H1 (cell line): ENCODE data around the gene FBH1. TPM values are rescaled to one million over a fixed set of nuclear protein-coding genes. Genes with fewer than 3 reads are reported as not detected.
"Not testable (repeated sequence)": the region's sequence is repeated elsewhere in the genome, so short reads cannot be mapped to it uniquely, and the experiment has no call there.

Experiments used
- CTCF ChIA-PET: fragments of 300-600 bp; sonication (Branson Sonifier 250); formaldehyde crosslinking; loops from one replicate; lab custom pipeline; 2021; ENCODE audit not compliant: partially characterized antibody; lab: Charles Lee
- POLR2A ChIA-PET: fragments of 300-600 bp; sonication (Branson Sonifier 250); formaldehyde crosslinking; loops from one replicate; lab custom pipeline; 2021; ENCODE audit warnings: inconsistent platforms; ENCODE audit not compliant: partially characterized antibody; lab: Charles Lee
- DNase-seq, 2 experiments: peaks; one replicate each; pipeline versions ENCODE4 v3.0.0 to v3.0.0-alpha.2; 2010 to 2022; ENCODE audit warnings: low spot score in 2 of 2, low read depth in 1 of 2, mixed read lengths in 1 of 2
- FAIRE-seq: peaks from 2 replicates; lab custom pipeline; 2011; peaks lifted over from hg19 to GRCh38; lab: Jason Lieb, UNC
- H2AFZ ChIP-seq: 2 replicates; pipeline ENCODE4 v1.8.1; 2012; ENCODE audit warnings: low read length, inconsistent platforms
- H2AK5ac ChIP-seq: 2 replicates; pipeline ENCODE4 v1.6.1; 2013; ENCODE audit warnings: low read depth, low read length
- H2BK120ac ChIP-seq: replicated peaks from 2 replicates; pipeline ENCODE3; 2013; ENCODE audit warnings: low read depth, low read length, inconsistent platforms
- H2BK12ac ChIP-seq: 2 replicates; pipeline ENCODE4 v1.6.1; 2013; ENCODE audit warnings: low read depth, low read length
- H2BK15ac ChIP-seq: 2 replicates; pipeline ENCODE4 v1.6.1; 2013; ENCODE audit warnings: low read length
- H2BK20ac ChIP-seq: 2 replicates; pipeline ENCODE4 v1.6.1; 2013; ENCODE audit warnings: low read length
- H2BK5ac ChIP-seq: 2 replicates; pipeline ENCODE4 v1.6.1; 2013; ENCODE audit warnings: low read depth, low read length
- H3K14ac ChIP-seq: 2 replicates; pipeline ENCODE4 v1.6.1; 2013; ENCODE audit warnings: inconsistent platforms; ENCODE audit not compliant: insufficient read length
- H3K18ac ChIP-seq: 2 replicates; pipeline ENCODE4 v1.6.1; 2013; ENCODE audit warnings: low read length; ENCODE audit errors: extremely low read depth
- H3K23ac ChIP-seq: 2 replicates; pipeline ENCODE4 v1.6.1; 2013; ENCODE audit warnings: inconsistent platforms; ENCODE audit not compliant: insufficient read length
- H3K23me2 ChIP-seq: 2 replicates; pipeline ENCODE4 v1.6.1; 2013; ENCODE audit warnings: low read depth, low read length
- H3K27ac ChIP-seq: 2 replicates; pipeline ENCODE4 v1.6.1; 2011; ENCODE audit warnings: low read depth, low read length, inconsistent platforms
- H3K27me3 ChIP-seq, 4 experiments: replicated peaks in 1 of 4; 1 replicate in 1 of 4; 2 replicates in 3 of 4; pipeline versions ENCODE4 v1.6.1 to v1.8.1; 2011 to 2013; ENCODE audit warnings: low read length in 3 of 4, mild to moderate bottlenecking in 3 of 4, inconsistent platforms in 2 of 4, mixed read lengths in 2 of 4, moderate library complexity in 1 of 4; ENCODE audit not compliant: control insufficient read depth in 3 of 4, insufficient read depth in 3 of 4; ENCODE audit errors: extremely low read depth in 1 of 4
- H3K36me3 ChIP-seq, 4 experiments: 2 replicates each; pipeline versions ENCODE4 v1.6.1 to v1.8.1; 2011 to 2013; ENCODE audit warnings: mild to moderate bottlenecking in 4 of 4, low read length in 3 of 4, moderate library complexity in 2 of 4, control low read depth in 1 of 4, inconsistent platforms in 1 of 4; ENCODE audit not compliant: insufficient read depth in 4 of 4, control insufficient read depth in 2 of 4
- H3K4ac ChIP-seq: replicated peaks from 2 replicates; pipeline ENCODE3; 2013; ENCODE audit warnings: low read length, low read depth, mixed read lengths, inconsistent platforms; ENCODE audit not compliant: insufficient read length
- H3K4me1 ChIP-seq, 4 experiments: replicated peaks in 1 of 4; 1 replicate in 1 of 4; 2 replicates in 3 of 4; pipeline versions ENCODE4 v1.6.1 to v1.8.1; 2011 to 2013; ENCODE audit warnings: low read length in 3 of 4, inconsistent platforms in 2 of 4, mixed read lengths in 1 of 4; ENCODE audit not compliant: insufficient read depth in 4 of 4, control insufficient read depth in 3 of 4
- H3K4me2 ChIP-seq, 2 experiments: 2 replicates each; pipeline versions ENCODE4 v1.6.1 to v1.8.1; 2011 to 2013; ENCODE audit warnings: low read depth in 2 of 2, low read length in 2 of 2, control low read depth in 1 of 2, inconsistent platforms in 1 of 2, mild to moderate bottlenecking in 1 of 2; ENCODE audit not compliant: insufficient read depth in 1 of 2
- H3K4me3 ChIP-seq, 4 experiments: fragments of 200-600, 300-600 bp in 1 of 4; sonication (generic), shearing (Covaris generic), sonication (Bioruptor Twin) in 1 of 4; 2 replicates each; pipeline versions ENCODE4 v1.5.1 to v1.8.1; 2011 to 2016; ENCODE audit warnings: low read length in 4 of 4, low read depth in 3 of 4, control low read depth in 2 of 4, inconsistent platforms in 2 of 4, mild to moderate bottlenecking in 2 of 4, mixed read lengths in 1 of 4, moderate library complexity in 1 of 4; ENCODE audit not compliant: insufficient read depth in 2 of 4; ENCODE audit errors: extremely low read depth in 1 of 4
- H3K56ac ChIP-seq: replicated peaks from 2 replicates; pipeline ENCODE3; 2013; ENCODE audit warnings: low read depth, mild to moderate bottlenecking, mixed read lengths, low read length, inconsistent platforms; ENCODE audit not compliant: insufficient read length
- H3K79me1 ChIP-seq: 2 replicates; pipeline ENCODE4 v1.6.1; 2013; ENCODE audit warnings: low read depth, low read length, control low read depth
- H3K79me2 ChIP-seq, 2 experiments: 2 replicates each; pipeline versions ENCODE4 v1.6.1 to v1.8.1; 2012 to 2013; ENCODE audit warnings: low read length in 2 of 2, mild to moderate bottlenecking in 2 of 2, inconsistent platforms in 1 of 2; ENCODE audit not compliant: insufficient read depth in 2 of 2, control insufficient read depth in 1 of 2
- H3K9ac ChIP-seq, 4 experiments: replicated peaks in 1 of 4; 1 replicate in 1 of 4; 2 replicates in 3 of 4; pipeline versions ENCODE4 v1.6.1 to v1.8.1; 2011 to 2013; ENCODE audit warnings: low read depth in 3 of 4, low read length in 3 of 4, control low read depth in 2 of 4, mild to moderate bottlenecking in 2 of 4, moderate library complexity in 2 of 4, inconsistent platforms in 1 of 4; ENCODE audit errors: extremely low read depth in 1 of 4
- H3K9me3 ChIP-seq, 2 experiments: 2 replicates each; pipeline versions ENCODE4 v1.6.1 to v1.8.1; 2012 to 2013; ENCODE audit warnings: mild to moderate bottlenecking in 2 of 2, moderate library complexity in 2 of 2, control low read depth in 1 of 2, inconsistent platforms in 1 of 2, low read depth in 1 of 2, low read length in 1 of 2, mixed read lengths in 1 of 2; ENCODE audit not compliant: insufficient read depth in 2 of 2
- H4K20me1 ChIP-seq, 2 experiments: replicated peaks in 1 of 2; 2 replicates each; pipeline versions ENCODE3 to v1.8.1; 2011 to 2013; ENCODE audit warnings: inconsistent platforms in 2 of 2, low read length in 2 of 2, mild to moderate bottlenecking in 1 of 2; ENCODE audit not compliant: insufficient read depth in 2 of 2, control insufficient read depth in 1 of 2
- H4K5ac ChIP-seq: 2 replicates; pipeline ENCODE4 v1.6.1; 2013; ENCODE audit warnings: low read length, low read depth, mixed read lengths, inconsistent platforms; ENCODE audit not compliant: insufficient read length
- H4K8ac ChIP-seq: 2 replicates; pipeline ENCODE4 v1.8.0; 2013; ENCODE audit warnings: mild to moderate bottlenecking, moderate library complexity, low read length, inconsistent platforms; ENCODE audit not compliant: insufficient read depth; ENCODE audit errors: extremely low read depth
- H4K91ac ChIP-seq: replicated peaks from 2 replicates; pipeline ENCODE3; 2013; ENCODE audit warnings: low read length, mixed read lengths, inconsistent platforms; ENCODE audit not compliant: insufficient read length
- RFX5 ChIP-seq: IDR thresholded peaks from 2 replicates; pipeline ENCODE4 v1.6.1; 2011; ENCODE audit warnings: low read depth, low read length, improper control_type of control experiment, borderline replicate concordance
- whole genome bisulfite sequencing, 2 experiments: shearing (Covaris generic) in 1 of 2; methylation state at CpG; one replicate each; pipeline versions ENCODE4 v1.1.6 to v1.1.7; 2013 to 2015; ENCODE audit warnings: low lambda C conversion rate in 2 of 2, mixed read lengths in 2 of 2, inconsistent platforms in 1 of 2, low coverage in 1 of 2, missing lambda C conversion rate in 1 of 2; ENCODE audit not compliant: insufficient replicate concordance in 2 of 2, insufficient coverage in 1 of 2, insufficient read length in 1 of 2; ENCODE audit errors: extremely low coverage in 1 of 2, missing lambda C conversion rate in 1 of 2; 5-methylcytosine and 5-hydroxymethylcytosine counted together
- polyA plus RNA-seq, 7 experiments: library from polyadenylated mRNA; depleted of rRNA in 3 of 7; stranded (reverse) in 5 of 7; unstranded in 2 of 7; fragments of >200 nt in 5 of 7; fragments of 200-250 nt in 2 of 7; gene quantifications; 1 replicate in 5 of 7; 2 replicates in 1 of 7; 4 replicates in 1 of 7; pipeline versions ENCODE4 v1.2.1 to v1.2.3, GENCODE V29; 2011 to 2013; ENCODE audit warnings: missing spikeins in 2 of 7, mixed read lengths in 2 of 7
- total RNA-seq: library from RNA; stranded (reverse); fragmentation: NEBNext Ultra II Directional; extraction: Animal tissue kit (Norgen Biotek cat#: 25700); gene quantifications from 2 replicates; pipeline ENCODE4 v1.2.1, GENCODE V29; 2021
- TF ChIP-seq, protein P1 (sequence below), 3 experiments: IDR thresholded peaks; 1 replicate in 2 of 3; 2 replicates in 1 of 3; pipeline versions ENCODE4 v1.5.1 to v1.6.1; 2011; ENCODE audit warnings: low read length in 3 of 3, mild to moderate bottlenecking in 3 of 3, inconsistent platforms in 2 of 3, low read depth in 1 of 3, moderate library complexity in 1 of 3; ENCODE audit not compliant: insufficient read depth in 1 of 3; ENCODE audit errors: control extremely low read depth in 1 of 3
- TF ChIP-seq, protein P2 (sequence below): IDR thresholded peaks from 2 replicates; pipeline ENCODE4 v1.6.1; 2011; ENCODE audit warnings: low read length, improper control_type of control experiment

Gene FBH1
- total and polyA plus RNA-seq, 2 of the 8 experiments (the other 6 are each of a cell fraction or from before 2014, with no cell fraction given): 31.1 to 51.8 TPM

DNA sequence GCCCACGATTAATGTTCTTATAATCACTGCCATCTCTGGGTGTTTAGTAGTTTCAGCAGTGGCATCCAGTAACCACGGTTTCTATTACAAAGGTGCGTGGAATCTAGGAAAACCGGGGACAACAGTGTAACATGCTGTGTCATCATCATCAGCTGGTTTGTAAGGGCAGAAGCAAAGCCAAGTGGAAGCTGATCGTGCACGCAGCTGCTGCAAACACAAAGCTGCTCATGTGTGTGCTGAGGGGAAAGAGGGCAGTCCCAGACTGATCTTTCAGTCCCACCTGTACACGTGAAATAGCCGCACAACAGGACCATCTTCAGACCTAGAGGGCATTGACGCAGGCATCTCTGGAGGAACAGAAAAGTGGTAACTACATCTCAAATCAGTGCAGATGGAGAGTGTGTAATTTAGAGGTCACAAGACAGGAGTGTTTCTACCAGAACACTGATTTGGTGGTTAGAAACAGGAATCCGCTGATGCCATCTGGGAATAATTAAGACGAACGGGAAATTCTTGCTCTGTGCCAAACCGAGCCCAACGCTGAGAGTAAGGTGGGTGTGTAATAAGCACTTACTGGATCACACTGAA, 13.8 kb upstream of the FBH1 start (continued):
- TF ChIP-seq, protein P1, sequence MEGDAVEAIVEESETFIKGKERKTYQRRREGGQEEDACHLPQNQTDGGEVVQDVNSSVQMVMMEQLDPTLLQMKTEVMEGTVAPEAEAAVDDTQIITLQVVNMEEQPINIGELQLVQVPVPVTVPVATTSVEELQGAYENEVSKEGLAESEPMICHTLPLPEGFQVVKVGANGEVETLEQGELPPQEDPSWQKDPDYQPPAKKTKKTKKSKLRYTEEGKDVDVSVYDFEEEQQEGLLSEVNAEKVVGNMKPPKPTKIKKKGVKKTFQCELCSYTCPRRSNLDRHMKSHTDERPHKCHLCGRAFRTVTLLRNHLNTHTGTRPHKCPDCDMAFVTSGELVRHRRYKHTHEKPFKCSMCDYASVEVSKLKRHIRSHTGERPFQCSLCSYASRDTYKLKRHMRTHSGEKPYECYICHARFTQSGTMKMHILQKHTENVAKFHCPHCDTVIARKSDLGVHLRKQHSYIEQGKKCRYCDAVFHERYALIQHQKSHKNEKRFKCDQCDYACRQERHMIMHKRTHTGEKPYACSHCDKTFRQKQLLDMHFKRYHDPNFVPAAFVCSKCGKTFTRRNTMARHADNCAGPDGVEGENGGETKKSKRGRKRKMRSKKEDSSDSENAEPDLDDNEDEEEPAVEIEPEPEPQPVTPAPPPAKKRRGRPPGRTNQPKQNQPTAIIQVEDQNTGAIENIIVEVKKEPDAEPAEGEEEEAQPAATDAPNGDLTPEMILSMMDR (IDR thresholded peaks at IDR 0.05; ENCODE audit: control extremely low read depth in 1 of 3, insufficient read depth in 1 of 3, low read depth in 1 of 3, low read length in 3 of 3): no peak
- TF ChIP-seq, protein P2, sequence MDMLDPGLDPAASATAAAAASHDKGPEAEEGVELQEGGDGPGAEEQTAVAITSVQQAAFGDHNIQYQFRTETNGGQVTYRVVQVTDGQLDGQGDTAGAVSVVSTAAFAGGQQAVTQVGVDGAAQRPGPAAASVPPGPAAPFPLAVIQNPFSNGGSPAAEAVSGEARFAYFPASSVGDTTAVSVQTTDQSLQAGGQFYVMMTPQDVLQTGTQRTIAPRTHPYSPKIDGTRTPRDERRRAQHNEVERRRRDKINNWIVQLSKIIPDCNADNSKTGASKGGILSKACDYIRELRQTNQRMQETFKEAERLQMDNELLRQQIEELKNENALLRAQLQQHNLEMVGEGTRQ: no peak
- no peak for TF ChIP-seq RFX5

DNA sequence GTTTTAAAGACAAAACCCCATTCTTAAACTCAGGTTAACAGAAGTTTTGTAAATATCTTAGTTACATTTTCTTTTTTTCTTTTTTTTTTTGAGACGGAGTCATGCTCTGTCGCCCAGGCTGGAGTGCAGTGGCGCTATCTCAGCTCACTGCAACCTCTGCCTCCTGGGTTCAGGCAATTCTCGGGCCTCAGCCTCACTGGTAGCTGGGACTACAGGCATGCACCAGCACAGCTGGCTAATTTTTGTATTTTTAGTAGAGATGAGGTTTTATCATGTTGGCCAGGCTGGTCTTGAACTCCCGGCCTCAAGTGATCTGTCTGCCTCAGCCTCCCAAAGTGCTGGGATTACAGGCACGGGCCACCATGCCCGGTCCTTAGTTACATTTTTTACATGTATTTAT, 13.0 kb upstream of the FBH1 start:
- H3K18ac ChIP-seq, H2AK5ac ChIP-seq, H3K27me3 ChIP-seq, H4K91ac ChIP-seq, H3K79me2 ChIP-seq, H3K4me1 ChIP-seq, H2BK20ac ChIP-seq, DNase-seq, H3K14ac ChIP-seq, FAIRE-seq, H3K56ac ChIP-seq, H3K4me3 ChIP-seq, H2BK5ac ChIP-seq, H3K9ac ChIP-seq, H3K23me2 ChIP-seq, H3K9me3 ChIP-seq, H2AFZ ChIP-seq, H4K8ac ChIP-seq, H4K20me1 ChIP-seq, H3K79me1 ChIP-seq, H2BK12ac ChIP-seq, H3K23ac ChIP-seq, H2BK15ac ChIP-seq, H3K4ac ChIP-seq, H3K27ac ChIP-seq, H3K4me2 ChIP-seq, H2BK120ac ChIP-seq, H4K5ac ChIP-seq: not testable (repeated sequence)
- ChIA-PET POLR2A (interaction anchor here (2.5 kb wide), 1 partner anchor 12 kb away, joined by 12 read pairs; the partner anchor contains the start of genes ANKRD16 and FBH1), CTCF (interaction anchor here (0.6 to 1.8 kb wide), 5 partner anchors 17 to 493 kb away, joined by 3 to 4 read pairs (median 3); no protein-coding TSS in a partner anchor)
- 93% methylated on average over 7 of the region's 7 CpGs; no CpG with 5 or more reads in 1 of the 2 experiments for WGBS, 2 experiments
- H3K36me3 ChIP-seq: peaks cover 10 to 40% (median 24%) of the 10 kb centered on the region in 4 experiments
